HUES48 (cell line): ENCODE measurements around the gene RAB27B.
A peak's percentile ranks its signal among the peaks of the same experiment; 100 is the strongest.
"Not testable (repeated sequence)": the region's sequence is repeated elsewhere in the genome, so short reads cannot be mapped to it uniquely, and the experiment has no call there.

ENCODE experiments used
- H3K27ac ChIP-seq: one replicate; pipeline ENCODE4 v1.7.0; 2013; ENCODE audit warnings: low read depth, low read length, inconsistent platforms
- H3K27me3 ChIP-seq: 2 replicates; pipeline ENCODE4 v1.6.1; 2013; ENCODE audit warnings: mild to moderate bottlenecking, low read length; ENCODE audit not compliant: control insufficient read depth, insufficient read depth
- H3K36me3 ChIP-seq: 2 replicates; pipeline ENCODE4 v1.6.1; 2013; ENCODE audit warnings: low read length; ENCODE audit not compliant: control insufficient read depth, insufficient read depth
- H3K4me1 ChIP-seq: 2 replicates; pipeline ENCODE4 v1.6.1; 2013; ENCODE audit warnings: mild to moderate bottlenecking, low read length; ENCODE audit not compliant: control insufficient read depth, insufficient read depth
- H3K4me3 ChIP-seq: 2 replicates; pipeline ENCODE4 v1.5.1; 2013; ENCODE audit warnings: mild to moderate bottlenecking, low read depth, low read length
- H3K9ac ChIP-seq: 2 replicates; pipeline ENCODE4 v1.6.1; 2013; ENCODE audit warnings: mild to moderate bottlenecking, low read depth, low read length, moderate library complexity
- H3K9me3 ChIP-seq: 2 replicates; pipeline ENCODE4 v1.6.1; 2013; ENCODE audit warnings: low read length; ENCODE audit not compliant: control insufficient read depth, insufficient read depth

RAB27B gene

DNA sequence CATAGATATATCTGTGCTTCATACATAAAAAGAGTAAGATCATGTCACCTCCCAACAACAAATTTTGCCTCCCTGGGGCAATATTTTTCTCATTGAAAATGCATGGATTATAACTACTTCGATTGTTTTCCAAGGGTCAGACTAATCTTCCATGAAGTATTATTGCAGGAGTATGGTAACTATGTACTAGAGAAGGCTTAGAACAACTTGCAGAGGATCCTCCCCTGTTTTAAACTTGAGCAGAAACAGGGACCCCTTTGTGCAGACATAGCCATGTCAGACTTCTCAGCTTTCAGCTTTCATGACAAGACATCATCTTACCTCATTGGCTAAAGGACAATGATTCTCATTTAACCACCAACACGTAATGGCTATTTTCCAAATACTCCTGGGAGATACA lies 13.2 kb upstream of the RAB27B start:
- Histone ChIP-seq H3K4me1 (no peaks in the 10 kb centered on the region), H3K36me3 (no peaks in the 10 kb centered on the region), H3K9ac (no peak overlapping the region), H3K9me3 (no peaks in the 10 kb centered on the region), H3K27ac (no peak overlapping the region), H3K4me3 (no peak overlapping the region), H3K27me3 (no peaks in the 10 kb centered on the region)

DNA sequence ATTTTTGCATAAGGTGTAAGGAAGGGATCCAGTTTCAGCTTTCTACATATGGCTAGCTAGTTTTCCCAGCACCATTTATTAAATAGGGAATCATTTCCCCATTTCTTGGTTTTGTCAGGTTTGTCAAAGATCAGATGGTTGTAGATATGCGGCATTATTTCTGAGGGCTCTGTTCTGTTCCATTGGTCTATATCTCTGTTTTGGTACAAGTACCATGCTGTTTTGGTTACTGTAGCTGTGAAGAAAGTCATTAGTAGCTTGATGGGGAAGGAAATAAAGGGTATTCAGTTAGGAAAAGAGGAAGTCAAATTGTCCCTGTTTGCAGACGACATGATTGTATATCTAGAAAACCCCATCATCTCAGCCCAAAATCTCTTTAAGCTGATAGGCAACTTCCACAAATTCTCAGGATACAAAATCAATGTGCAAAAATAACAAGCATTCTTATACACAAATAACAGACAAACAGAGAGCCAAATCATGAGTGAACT lies 7.4 kb upstream of the RAB27B start:
- not testable (repeated sequence) for H3K27ac ChIP-seq, H3K27me3 ChIP-seq, H3K9me3 ChIP-seq, H3K9ac ChIP-seq, H3K4me1 ChIP-seq, H3K36me3 ChIP-seq, H3K4me3 ChIP-seq

DNA sequence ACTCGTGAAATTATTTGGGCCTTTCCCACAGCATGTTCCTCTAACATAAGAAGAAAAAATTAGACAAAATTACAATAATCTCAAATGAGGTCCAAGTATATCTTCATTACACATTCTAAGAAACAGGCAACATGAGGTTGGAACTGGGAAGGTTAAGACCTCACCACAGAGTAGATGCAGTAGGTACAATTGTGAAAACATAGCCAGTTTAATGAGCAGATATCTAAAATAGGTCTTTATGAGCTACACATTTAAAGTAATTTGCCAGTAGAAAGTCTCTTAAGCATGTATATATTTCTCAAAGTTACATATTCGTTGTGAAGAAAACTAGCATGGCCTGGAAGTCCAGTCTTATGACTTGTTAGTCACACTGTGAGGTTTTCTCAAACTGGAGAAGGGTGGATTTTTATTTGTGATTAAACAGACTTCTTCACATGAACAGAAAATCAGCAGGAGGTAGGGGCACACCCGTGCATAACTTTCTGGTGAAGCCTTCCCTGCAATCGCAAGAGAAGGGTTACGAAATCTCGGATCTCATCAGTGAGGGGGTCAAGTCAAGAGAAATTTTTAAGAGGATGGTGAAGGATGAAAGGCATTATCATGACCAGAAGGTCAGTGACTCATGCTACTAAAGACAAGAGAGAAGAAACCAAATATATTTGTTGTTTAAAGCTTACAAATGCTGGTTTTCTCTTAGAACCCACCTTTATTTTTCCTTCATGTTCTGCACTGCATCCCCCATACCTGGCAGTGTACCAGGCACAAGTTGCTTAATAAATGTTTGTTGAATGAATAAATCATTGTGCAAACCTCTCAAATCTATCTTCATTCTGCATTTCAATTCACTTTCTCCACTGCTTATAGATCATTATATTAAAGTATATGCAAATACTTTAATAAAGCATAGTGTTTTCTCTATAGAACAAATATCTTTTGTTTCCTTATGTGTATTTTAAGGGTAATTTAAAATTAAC lies 5.1 kb upstream of the RAB27B start:
- no peak overlapping the region for H3K27ac ChIP-seq
- H3K36me3 ChIP-seq = no peaks in the 10 kb centered on the region
- H3K9me3 ChIP-seq = no peaks in the 10 kb centered on the region
- no peak overlapping the region for H3K4me3 ChIP-seq
- H3K9ac ChIP-seq = no peak overlapping the region
- H3K4me1 ChIP-seq = no peaks in the 10 kb centered on the region; the same call in 1 of the 2 replicates
- H3K27me3 ChIP-seq = peaks cover 14% of the 10 kb centered on the region

DNA sequence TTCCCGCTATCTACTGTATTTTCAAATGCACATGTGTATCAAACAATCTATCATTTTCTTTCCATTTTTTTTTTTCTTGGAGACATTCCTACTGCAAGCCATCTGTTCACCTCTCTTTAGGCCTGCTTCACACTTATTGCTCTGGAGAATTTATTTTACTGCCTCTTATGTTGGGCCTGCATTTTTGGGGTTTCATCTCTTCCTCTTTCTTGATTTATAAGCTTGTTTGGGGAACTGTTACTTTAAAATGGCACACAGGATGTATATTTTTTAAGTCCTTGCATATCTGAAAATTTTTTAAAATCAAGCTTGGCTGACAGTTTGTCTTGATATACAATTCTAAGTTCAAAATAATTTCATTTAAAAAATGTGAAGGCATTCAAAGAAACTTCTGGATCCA lies 3.5 kb upstream of the RAB27B start:
- Histone ChIP-seq H3K9ac (no peak overlapping the region), H3K36me3 (no peaks in the 10 kb centered on the region), H3K27ac (no peak overlapping the region), H3K4me1 (peaks cover 6% of the 10 kb centered on the region; the same call in 1 of the 2 replicates), H3K9me3 (no peaks in the 10 kb centered on the region), H3K27me3 (peaks cover 14% of the 10 kb centered on the region), H3K4me3 (no peak overlapping the region)

DNA sequence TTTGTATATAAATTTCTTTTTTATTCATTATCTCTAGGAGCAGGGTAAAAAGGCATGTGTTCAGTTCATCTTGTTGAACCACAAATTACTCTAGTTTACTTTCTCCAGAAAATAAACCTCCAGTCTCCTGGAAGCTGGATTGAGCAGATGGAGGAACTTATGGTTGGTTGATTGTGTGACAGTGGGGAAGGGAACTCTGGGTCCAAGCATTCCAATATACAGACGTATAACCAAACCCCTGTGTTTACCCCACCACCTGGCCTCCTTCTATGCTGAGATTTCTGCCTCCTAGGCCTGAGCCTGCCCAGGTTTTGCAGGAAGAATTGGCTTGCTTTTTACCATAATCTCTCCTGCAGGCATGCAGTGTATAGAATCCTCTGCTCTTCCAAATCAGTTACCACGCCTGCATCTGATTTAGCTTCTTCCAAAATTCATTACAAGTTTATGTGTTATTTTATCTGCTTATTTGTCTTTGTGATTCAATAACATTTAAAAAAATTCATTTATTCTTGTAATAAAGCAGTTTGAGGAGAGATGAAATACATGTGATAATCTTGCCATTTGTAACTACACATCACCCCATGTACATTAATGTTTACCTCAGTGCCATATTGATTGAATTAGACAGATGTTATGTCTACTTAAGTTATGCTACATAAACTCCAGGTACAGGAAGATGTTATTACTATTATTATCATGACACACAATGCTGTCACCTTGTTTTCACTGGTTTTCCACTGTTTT lies 2.5 kb upstream of the RAB27B start:
- H3K9me3 ChIP-seq = no peaks in the 10 kb centered on the region
- H3K36me3 ChIP-seq = no peaks in the 10 kb centered on the region
- peaks cover 14% of the 10 kb centered on the region for H3K27me3 ChIP-seq
- no peak overlapping the region for H3K9ac ChIP-seq
- H3K27ac ChIP-seq = no peak overlapping the region
- H3K4me1 ChIP-seq = peaks cover 6% of the 10 kb centered on the region; the same call in 1 of the 2 replicates
- no peak overlapping the region for H3K4me3 ChIP-seq

DNA sequence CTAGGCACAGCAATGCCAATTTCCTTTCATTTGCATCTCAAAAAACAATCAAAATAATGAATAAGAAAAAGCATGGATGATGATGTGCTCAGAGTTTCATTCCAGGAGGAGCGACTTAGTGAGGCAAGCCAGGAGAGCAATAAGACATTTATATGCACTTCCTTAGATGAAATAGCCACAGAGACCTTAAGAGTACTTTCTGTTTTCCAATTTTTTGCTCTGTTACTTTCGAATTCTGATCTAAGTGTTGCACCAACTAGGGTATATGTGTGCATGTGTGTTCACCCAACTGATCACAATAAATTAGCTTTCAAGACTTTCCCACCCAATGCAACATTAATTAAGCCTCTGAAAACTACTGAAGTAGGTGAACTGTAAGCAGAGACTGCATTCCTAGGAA lies 709 bp downstream of the RAB27B start:
- peak overlapping the region; percentile 68 for H3K4me3 ChIP-seq
- H3K9ac ChIP-seq = no peak overlapping the region
- H3K9me3 ChIP-seq = no peaks in the 10 kb centered on the region
- no peak overlapping the region for H3K27ac ChIP-seq
- H3K27me3 ChIP-seq = peaks cover 14% of the 10 kb centered on the region
- no peaks in the 10 kb centered on the region for H3K36me3 ChIP-seq
- peaks cover 6% of the 10 kb centered on the region; the same call in 1 of the 2 replicates for H3K4me1 ChIP-seq

DNA sequence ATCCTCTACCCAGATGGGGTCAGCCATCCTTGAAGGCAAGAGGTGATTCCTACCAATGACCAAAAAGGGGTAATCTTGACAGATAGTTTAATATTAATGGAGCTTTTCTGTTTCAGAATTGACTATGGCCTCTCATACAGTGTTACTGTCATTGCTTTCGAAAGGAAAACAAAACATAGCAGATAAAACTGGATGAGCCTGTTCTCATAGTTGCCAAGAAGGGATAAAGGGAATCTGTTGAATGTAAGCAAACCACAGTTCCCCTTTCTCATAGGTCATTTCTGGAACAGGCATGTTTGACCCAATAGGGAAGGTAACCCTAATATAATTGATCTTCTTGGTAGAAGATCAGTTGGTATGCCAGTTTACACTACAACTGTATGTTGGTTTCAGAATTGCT lies 1.6 kb downstream of the RAB27B start:
- peaks cover 14% of the 10 kb centered on the region for H3K27me3 ChIP-seq
- no peaks in the 10 kb centered on the region for H3K36me3 ChIP-seq
- no peaks in the 10 kb centered on the region for H3K9me3 ChIP-seq
- no peak overlapping the region for H3K27ac ChIP-seq
- H3K4me3 ChIP-seq = no peak overlapping the region
- H3K4me1 ChIP-seq = peaks cover 6% of the 10 kb centered on the region; the same call in 1 of the 2 replicates
- H3K9ac ChIP-seq = no peak overlapping the region

DNA sequence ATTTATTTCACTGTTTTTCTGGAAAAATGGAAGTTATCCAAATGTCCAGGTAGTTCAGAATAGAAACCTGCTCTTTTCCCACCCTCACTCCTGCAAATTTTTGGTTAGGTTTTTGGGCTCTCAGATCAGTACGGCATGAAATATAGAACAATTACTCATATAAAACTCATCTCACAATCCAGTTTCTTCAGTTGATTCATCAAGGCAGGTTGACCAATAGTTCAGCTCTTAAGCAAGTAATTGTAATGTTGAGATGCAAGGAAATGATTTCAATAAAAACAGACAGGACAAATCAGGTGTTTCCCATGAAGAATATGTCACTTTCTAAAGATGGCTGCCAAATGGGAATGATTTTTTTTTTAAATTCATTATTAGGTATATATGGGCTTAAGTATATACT lies 2.0 kb downstream of the RAB27B start:
- H3K27ac ChIP-seq = no peak overlapping the region
- no peaks in the 10 kb centered on the region for H3K9me3 ChIP-seq
- peaks cover 14% of the 10 kb centered on the region for H3K27me3 ChIP-seq
- H3K4me1 ChIP-seq = peaks cover 6% of the 10 kb centered on the region; the same call in 1 of the 2 replicates
- H3K9ac ChIP-seq = no peak overlapping the region
- H3K36me3 ChIP-seq = no peaks in the 10 kb centered on the region
- no peak overlapping the region for H3K4me3 ChIP-seq

DNA sequence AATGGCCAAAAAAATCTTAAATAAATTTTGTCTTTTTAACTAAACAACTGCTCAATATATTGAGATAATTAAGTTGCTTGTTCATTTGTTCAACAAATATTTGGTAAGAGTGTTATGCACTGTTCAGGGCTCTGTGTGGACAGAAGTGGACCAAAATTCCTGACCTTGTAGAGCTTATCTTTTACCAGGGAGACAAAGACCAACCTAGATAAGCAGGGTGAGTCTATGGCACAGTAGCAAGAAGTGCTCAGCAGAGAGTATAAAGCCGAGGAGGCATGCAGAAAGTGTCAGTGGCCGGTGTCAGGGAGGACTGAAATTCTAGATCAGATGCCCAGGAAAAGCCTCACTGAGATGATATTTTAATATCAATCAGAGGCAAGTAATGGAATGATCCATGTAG lies 2.6 kb downstream of the RAB27B start:
- H3K4me1 ChIP-seq = peaks cover 6% of the 10 kb centered on the region; the same call in 1 of the 2 replicates
- H3K4me3 ChIP-seq = no peak overlapping the region
- H3K9ac ChIP-seq = no peak overlapping the region

DNA sequence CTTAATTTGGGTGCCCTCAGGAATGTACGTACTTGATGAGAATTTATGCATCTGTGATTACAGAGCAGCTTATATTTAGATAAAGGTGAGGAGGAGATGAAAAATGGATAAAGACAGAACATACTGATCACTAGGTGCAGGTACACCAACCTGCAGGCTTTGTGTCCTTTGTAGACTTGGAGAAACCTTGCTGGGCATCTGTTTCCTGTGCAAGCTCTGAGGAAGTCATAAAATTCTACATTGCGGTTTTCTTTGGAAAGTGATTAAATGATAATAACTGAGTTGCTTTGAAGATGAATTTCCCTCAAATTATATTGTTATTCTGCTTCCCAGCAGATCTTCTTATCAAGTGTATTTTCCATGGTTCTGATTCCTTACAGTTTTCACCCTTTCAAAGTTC lies 7.7 kb downstream of the RAB27B start:
- H3K27ac ChIP-seq = no peak overlapping the region
- H3K36me3 ChIP-seq = no peaks in the 10 kb centered on the region
- no peak overlapping the region for H3K4me3 ChIP-seq
- H3K9me3 ChIP-seq = no peaks in the 10 kb centered on the region
- 0 out of 2 replicates have a peak, but pooled peaks cover 2% of the 10 kb centered on the region for H3K4me1 ChIP-seq
- no peak overlapping the region for H3K9ac ChIP-seq
- no peaks in the 10 kb centered on the region for H3K27me3 ChIP-seq

More for the DNA sequence above, 2.6 kb downstream of the RAB27B start:
- no peaks in the 10 kb centered on the region for H3K9me3 ChIP-seq
- no peaks in the 10 kb centered on the region for H3K36me3 ChIP-seq
- no peak overlapping the region for H3K27ac ChIP-seq
- H3K27me3 ChIP-seq = peaks cover 14% of the 10 kb centered on the region

DNA sequence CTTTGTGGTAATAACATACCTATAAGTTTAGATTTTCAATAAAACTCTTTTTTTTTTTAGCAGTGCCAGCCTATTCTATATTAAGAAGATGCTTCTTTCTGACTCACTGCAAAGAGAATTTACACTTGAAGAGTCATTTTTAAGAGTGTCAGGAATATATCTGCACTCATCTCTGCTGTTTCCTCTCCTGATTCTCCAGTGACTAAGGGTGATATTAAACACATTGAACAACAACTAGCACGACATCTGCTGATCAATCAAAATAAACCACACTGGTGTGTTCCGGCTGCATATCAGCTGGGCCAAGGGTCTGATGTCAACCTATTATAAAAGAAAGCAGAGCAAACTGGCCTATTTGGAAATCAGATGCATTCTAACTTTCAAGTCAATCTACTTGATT lies 15.0 kb downstream of the RAB27B start:
- Histone ChIP-seq H3K9me3 (no peaks in the 10 kb centered on the region), H3K4me1 (peaks cover 7% of the 10 kb centered on the region; the same call in 1 of the 2 replicates), H3K9ac (no peak overlapping the region), H3K4me3 (no peak overlapping the region), H3K27me3 (no peaks in the 10 kb centered on the region), H3K36me3 (no peaks in the 10 kb centered on the region), H3K27ac (no peak overlapping the region)
